H1 (cell line): ENCODE results near the gene BLOC1S1. TPM values are rescaled to one million over a fixed set of nuclear protein-coding genes. Genes with fewer than 3 reads are reported as not detected.

ENCODE experiments used
- CTCF ChIA-PET: fragments of 300-600 bp; sonication (Branson Sonifier 250); formaldehyde crosslinking; loops from one replicate; lab custom pipeline; 2021; ENCODE audit not compliant: partially characterized antibody; lab: Charles Lee
- POLR2A ChIA-PET: fragments of 300-600 bp; sonication (Branson Sonifier 250); formaldehyde crosslinking; loops from one replicate; lab custom pipeline; 2021; ENCODE audit warnings: inconsistent platforms; ENCODE audit not compliant: partially characterized antibody; lab: Charles Lee
- DNase-seq, 2 experiments: peaks; one replicate each; pipeline versions ENCODE4 v3.0.0 to v3.0.0-alpha.2; 2010 to 2022; ENCODE audit warnings: low spot score in 2 of 2, low read depth in 1 of 2, mixed read lengths in 1 of 2
- FAIRE-seq: peaks from 2 replicates; lab custom pipeline; 2011; peaks lifted over from hg19 to GRCh38; lab: Jason Lieb, UNC
- H2AFZ ChIP-seq: 2 replicates; pipeline ENCODE4 v1.8.1; 2012; ENCODE audit warnings: low read length, inconsistent platforms
- H2AK5ac ChIP-seq: 2 replicates; pipeline ENCODE4 v1.6.1; 2013; ENCODE audit warnings: low read depth, low read length
- H2BK120ac ChIP-seq: replicated peaks from 2 replicates; pipeline ENCODE3; 2013; ENCODE audit warnings: low read depth, low read length, inconsistent platforms
- H2BK12ac ChIP-seq: 2 replicates; pipeline ENCODE4 v1.6.1; 2013; ENCODE audit warnings: low read depth, low read length
- H2BK15ac ChIP-seq: 2 replicates; pipeline ENCODE4 v1.6.1; 2013; ENCODE audit warnings: low read length
- H2BK20ac ChIP-seq: 2 replicates; pipeline ENCODE4 v1.6.1; 2013; ENCODE audit warnings: low read length
- H2BK5ac ChIP-seq: 2 replicates; pipeline ENCODE4 v1.6.1; 2013; ENCODE audit warnings: low read depth, low read length
- H3K14ac ChIP-seq: 2 replicates; pipeline ENCODE4 v1.6.1; 2013; ENCODE audit warnings: inconsistent platforms; ENCODE audit not compliant: insufficient read length
- H3K18ac ChIP-seq: 2 replicates; pipeline ENCODE4 v1.6.1; 2013; ENCODE audit warnings: low read length; ENCODE audit errors: extremely low read depth
- H3K23ac ChIP-seq: 2 replicates; pipeline ENCODE4 v1.6.1; 2013; ENCODE audit warnings: inconsistent platforms; ENCODE audit not compliant: insufficient read length
- H3K23me2 ChIP-seq: 2 replicates; pipeline ENCODE4 v1.6.1; 2013; ENCODE audit warnings: low read depth, low read length
- H3K27ac ChIP-seq: 2 replicates; pipeline ENCODE4 v1.6.1; 2011; ENCODE audit warnings: low read depth, low read length, inconsistent platforms
- H3K27me3 ChIP-seq, 4 experiments: replicated peaks in 1 of 4; 1 replicate in 1 of 4; 2 replicates in 3 of 4; pipeline versions ENCODE4 v1.6.1 to v1.8.1; 2011 to 2013; ENCODE audit warnings: low read length in 3 of 4, mild to moderate bottlenecking in 3 of 4, inconsistent platforms in 2 of 4, mixed read lengths in 2 of 4, moderate library complexity in 1 of 4; ENCODE audit not compliant: control insufficient read depth in 3 of 4, insufficient read depth in 3 of 4; ENCODE audit errors: extremely low read depth in 1 of 4
- H3K36me3 ChIP-seq, 4 experiments: 2 replicates each; pipeline versions ENCODE4 v1.6.1 to v1.8.1; 2011 to 2013; ENCODE audit warnings: mild to moderate bottlenecking in 4 of 4, low read length in 3 of 4, moderate library complexity in 2 of 4, control low read depth in 1 of 4, inconsistent platforms in 1 of 4; ENCODE audit not compliant: insufficient read depth in 4 of 4, control insufficient read depth in 2 of 4
- H3K4ac ChIP-seq: replicated peaks from 2 replicates; pipeline ENCODE3; 2013; ENCODE audit warnings: low read length, low read depth, mixed read lengths, inconsistent platforms; ENCODE audit not compliant: insufficient read length
- H3K4me1 ChIP-seq, 4 experiments: replicated peaks in 1 of 4; 1 replicate in 1 of 4; 2 replicates in 3 of 4; pipeline versions ENCODE4 v1.6.1 to v1.8.1; 2011 to 2013; ENCODE audit warnings: low read length in 3 of 4, inconsistent platforms in 2 of 4, mixed read lengths in 1 of 4; ENCODE audit not compliant: insufficient read depth in 4 of 4, control insufficient read depth in 3 of 4
- H3K4me2 ChIP-seq, 2 experiments: 2 replicates each; pipeline versions ENCODE4 v1.6.1 to v1.8.1; 2011 to 2013; ENCODE audit warnings: low read depth in 2 of 2, low read length in 2 of 2, control low read depth in 1 of 2, inconsistent platforms in 1 of 2, mild to moderate bottlenecking in 1 of 2; ENCODE audit not compliant: insufficient read depth in 1 of 2
- H3K4me3 ChIP-seq, 4 experiments: fragments of 200-600, 300-600 bp in 1 of 4; sonication (generic), shearing (Covaris generic), sonication (Bioruptor Twin) in 1 of 4; 2 replicates each; pipeline versions ENCODE4 v1.5.1 to v1.8.1; 2011 to 2016; ENCODE audit warnings: low read length in 4 of 4, low read depth in 3 of 4, control low read depth in 2 of 4, inconsistent platforms in 2 of 4, mild to moderate bottlenecking in 2 of 4, mixed read lengths in 1 of 4, moderate library complexity in 1 of 4; ENCODE audit not compliant: insufficient read depth in 2 of 4; ENCODE audit errors: extremely low read depth in 1 of 4
- H3K56ac ChIP-seq: replicated peaks from 2 replicates; pipeline ENCODE3; 2013; ENCODE audit warnings: low read depth, mild to moderate bottlenecking, mixed read lengths, low read length, inconsistent platforms; ENCODE audit not compliant: insufficient read length
- H3K79me1 ChIP-seq: 2 replicates; pipeline ENCODE4 v1.6.1; 2013; ENCODE audit warnings: low read depth, low read length, control low read depth
- H3K79me2 ChIP-seq, 2 experiments: 2 replicates each; pipeline versions ENCODE4 v1.6.1 to v1.8.1; 2012 to 2013; ENCODE audit warnings: low read length in 2 of 2, mild to moderate bottlenecking in 2 of 2, inconsistent platforms in 1 of 2; ENCODE audit not compliant: insufficient read depth in 2 of 2, control insufficient read depth in 1 of 2
- H3K9ac ChIP-seq, 4 experiments: replicated peaks in 1 of 4; 1 replicate in 1 of 4; 2 replicates in 3 of 4; pipeline versions ENCODE4 v1.6.1 to v1.8.1; 2011 to 2013; ENCODE audit warnings: low read depth in 3 of 4, low read length in 3 of 4, control low read depth in 2 of 4, mild to moderate bottlenecking in 2 of 4, moderate library complexity in 2 of 4, inconsistent platforms in 1 of 4; ENCODE audit errors: extremely low read depth in 1 of 4
- H3K9me3 ChIP-seq, 2 experiments: 2 replicates each; pipeline versions ENCODE4 v1.6.1 to v1.8.1; 2012 to 2013; ENCODE audit warnings: mild to moderate bottlenecking in 2 of 2, moderate library complexity in 2 of 2, control low read depth in 1 of 2, inconsistent platforms in 1 of 2, low read depth in 1 of 2, low read length in 1 of 2, mixed read lengths in 1 of 2; ENCODE audit not compliant: insufficient read depth in 2 of 2
- H4K20me1 ChIP-seq, 2 experiments: replicated peaks in 1 of 2; 2 replicates each; pipeline versions ENCODE3 to v1.8.1; 2011 to 2013; ENCODE audit warnings: inconsistent platforms in 2 of 2, low read length in 2 of 2, mild to moderate bottlenecking in 1 of 2; ENCODE audit not compliant: insufficient read depth in 2 of 2, control insufficient read depth in 1 of 2
- H4K5ac ChIP-seq: 2 replicates; pipeline ENCODE4 v1.6.1; 2013; ENCODE audit warnings: low read length, low read depth, mixed read lengths, inconsistent platforms; ENCODE audit not compliant: insufficient read length
- H4K8ac ChIP-seq: 2 replicates; pipeline ENCODE4 v1.8.0; 2013; ENCODE audit warnings: mild to moderate bottlenecking, moderate library complexity, low read length, inconsistent platforms; ENCODE audit not compliant: insufficient read depth; ENCODE audit errors: extremely low read depth
- H4K91ac ChIP-seq: replicated peaks from 2 replicates; pipeline ENCODE3; 2013; ENCODE audit warnings: low read length, mixed read lengths, inconsistent platforms; ENCODE audit not compliant: insufficient read length
- CBX5 ChIP-seq: fragments of 300-800, 300-1000 bp; sonication (generic); IDR thresholded peaks from 2 replicates; pipeline ENCODE4 v1.7.1; 2016; ENCODE audit warnings: antibody characterized with exemption, low read length, low read depth
- CBX8 ChIP-seq: fragments of 300-800, 300-1000 bp; sonication (generic); IDR thresholded peaks from 2 replicates; pipeline ENCODE4 v1.7.1; 2016; ENCODE audit warnings: low read depth, low read length, borderline replicate concordance
- CHD1 ChIP-seq: IDR thresholded peaks from 2 replicates; pipeline ENCODE4 v1.6.1; 2012; ENCODE audit warnings: low read depth, low read length, improper control_type of control experiment
- CHD2 ChIP-seq: IDR thresholded peaks from 2 replicates; pipeline ENCODE4 v1.6.1; 2012; ENCODE audit warnings: low read length, improper control_type of control experiment
- EP300 ChIP-seq, 2 experiments: IDR thresholded peaks; 1 replicate in 1 of 2; 2 replicates in 1 of 2; pipeline ENCODE4 v1.6.1; 2011 to 2012; ENCODE audit warnings: low read depth in 2 of 2, low read length in 2 of 2, mild to moderate bottlenecking in 2 of 2, borderline replicate concordance in 1 of 2, inconsistent platforms in 1 of 2, moderate library complexity in 1 of 2
- EZH2 ChIP-seq: fragments of 200-600 bp; sonication (generic); IDR thresholded peaks from 2 replicates; pipeline ENCODE4 v1.7.1; 2012; ENCODE audit warnings: low read depth, mild to moderate bottlenecking, moderate library complexity, low read length, inconsistent platforms; ENCODE audit not compliant: severe bottlenecking
- HDAC6 ChIP-seq: IDR thresholded peaks from one replicate; pipeline ENCODE4 v1.7.1; 2012; ENCODE audit warnings: low read depth, mild to moderate bottlenecking, inconsistent platforms, low read length, moderate library complexity
- PHF8 ChIP-seq: fragments of 200-600 bp; sonication (generic); conservative IDR thresholded peaks from 2 replicates; pipeline ENCODE4 v1.7.1; 2012; ENCODE audit warnings: low read depth, mild to moderate bottlenecking, inconsistent platforms, low read length, moderate library complexity
- POLR2A ChIP-seq, 2 experiments: IDR thresholded peaks; 1 replicate in 1 of 2; 2 replicates in 1 of 2; pipeline ENCODE4 v1.6.1; 2011; ENCODE audit warnings: low read depth in 2 of 2, low read length in 2 of 2, mild to moderate bottlenecking in 2 of 2; ENCODE audit errors: control extremely low read depth in 1 of 2
- SIN3A ChIP-seq, 2 experiments: IDR thresholded peaks in 1 of 2; conservative IDR thresholded peaks in 1 of 2; 2 replicates each; pipeline ENCODE4 v1.6.1; 2011 to 2012; ENCODE audit warnings: low read length in 2 of 2, improper control_type of control experiment in 1 of 2, low read depth in 1 of 2, mild to moderate bottlenecking in 1 of 2
- SRF ChIP-seq: IDR thresholded peaks from 2 replicates; pipeline ENCODE4 v1.6.1; 2011; ENCODE audit warnings: mild to moderate bottlenecking, low read depth, low read length, moderate library complexity
- TBP ChIP-seq: IDR thresholded peaks from 2 replicates; pipeline ENCODE4 v1.6.1; 2011; ENCODE audit warnings: low read depth, low read length, improper control_type of control experiment
- WGBS, 2 experiments: shearing (Covaris generic) in 1 of 2; methylation state at CpG; one replicate each; pipeline versions ENCODE4 v1.1.6 to v1.1.7; 2013 to 2015; ENCODE audit warnings: low lambda C conversion rate in 2 of 2, mixed read lengths in 2 of 2, inconsistent platforms in 1 of 2, low coverage in 1 of 2, missing lambda C conversion rate in 1 of 2; ENCODE audit not compliant: insufficient replicate concordance in 2 of 2, insufficient coverage in 1 of 2, insufficient read length in 1 of 2; ENCODE audit errors: extremely low coverage in 1 of 2, missing lambda C conversion rate in 1 of 2; 5-methylcytosine and 5-hydroxymethylcytosine counted together
- polyA plus RNA-seq, 7 experiments: library from polyadenylated mRNA; depleted of rRNA in 3 of 7; stranded (reverse) in 5 of 7; unstranded in 2 of 7; fragments of >200 nt in 5 of 7; fragments of 200-250 nt in 2 of 7; gene quantifications; 1 replicate in 5 of 7; 2 replicates in 1 of 7; 4 replicates in 1 of 7; pipeline versions ENCODE4 v1.2.1 to v1.2.3, GENCODE V29; 2011 to 2013; ENCODE audit warnings: missing spikeins in 2 of 7, mixed read lengths in 2 of 7
- total RNA-seq: library from RNA; stranded (reverse); fragmentation: NEBNext Ultra II Directional; extraction: Animal tissue kit (Norgen Biotek cat#: 25700); gene quantifications from 2 replicates; pipeline ENCODE4 v1.2.1, GENCODE V29; 2021
- TF ChIP-seq, protein P1 (sequence below): IDR thresholded peaks from 2 replicates; pipeline ENCODE4 v1.6.1; 2012; ENCODE audit warnings: inconsistent platforms

The BLOC1S1 gene
- total and polyA plus RNA-seq, 2 of the 8 experiments (the other 6 are each of a cell fraction or from before 2014, with no cell fraction given) = 91.1 to 185 TPM

DNA sequence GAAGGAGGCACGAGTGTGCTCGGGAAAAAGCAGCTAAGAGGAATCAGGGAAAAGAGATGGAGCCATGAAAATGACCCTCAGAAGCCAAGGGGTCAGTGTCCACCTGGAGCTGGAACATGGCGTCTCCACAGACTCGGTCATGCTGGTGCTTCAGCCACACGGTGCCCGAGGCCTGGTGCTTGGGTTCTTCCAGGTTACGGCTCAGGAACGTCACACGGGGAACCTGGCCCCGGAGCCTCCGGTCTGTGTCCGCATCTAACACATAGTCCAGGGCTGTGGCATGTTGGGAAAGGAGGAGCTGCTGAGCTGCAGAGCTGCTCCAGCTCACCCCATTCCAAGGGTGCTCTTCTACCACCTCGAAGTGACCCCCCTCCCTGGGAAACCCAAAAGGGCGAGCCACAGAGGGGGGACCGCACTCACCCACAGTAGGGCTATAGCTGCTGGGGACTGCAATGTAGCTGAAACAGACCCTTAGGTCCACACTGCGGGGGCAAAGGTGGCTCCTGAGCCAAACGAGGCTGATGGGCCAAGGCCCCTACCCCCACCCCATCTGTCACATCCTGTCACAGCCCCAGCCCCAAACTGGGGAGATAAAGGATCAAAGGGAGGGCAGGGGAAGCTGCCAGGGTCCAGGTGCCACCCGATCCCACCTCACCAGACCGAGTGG is 18.9 kb upstream of the BLOC1S1 start:
- Histone ChIP-seq H3K14ac (no peak overlapping the region), H2BK12ac (no peak overlapping the region), H4K8ac (no peak overlapping the region), H2BK5ac (no peak overlapping the region), H3K23me2 (no peaks in the 10 kb centered on the region), H3K4ac (no peak overlapping the region), H3K56ac (no peak overlapping the region), H3K9ac (no peak overlapping the region), H3K23ac (no peak overlapping the region), H3K27me3 (no peaks in the 10 kb centered on the region), H3K79me1 (peaks cover 3% of the 10 kb centered on the region), H3K4me3 (no peak overlapping the region), H3K79me2 (no peaks in the 10 kb centered on the region; a peak in 1 of 4 replicates), H3K4me2 (no peak overlapping the region), H3K9me3 (no peaks in the 10 kb centered on the region), H2BK120ac (no peak overlapping the region), H4K91ac (no peak overlapping the region), H4K20me1 (peaks cover 0 to 4% of the 10 kb centered on the region in 2 experiments), H4K5ac (no peak overlapping the region), H2BK20ac (no peak overlapping the region), H2BK15ac (no peak overlapping the region), H3K36me3 (peaks cover 7 to 47% (median 15%) of the 10 kb centered on the region in 4 experiments; a peak in 7 of 8 replicates), H3K27ac (no peak overlapping the region), H2AK5ac (no peak overlapping the region), H3K18ac (no peak overlapping the region), H2AFZ (no peak overlapping the region), H3K4me1 (no peaks in the 10 kb centered on the region)
- WGBS, 2 experiments = 89% methylated on average over 19 of the region's 19 CpGs; no CpG with 5 or more reads in 1 of the 2 experiments
- DNase-seq (no peak), FAIRE-seq (no peak)
- ChIA-PET POLR2A (interaction anchor here (1.1 to 2.3 kb wide), 6 partner anchors 9 to 32 kb away, joined by 3 to 8 read pairs (median 6); partner anchors contain the start of genes CD63 and ITGA7), CTCF (interaction anchor here (0.5 to 5.9 kb wide), 10 partner anchors 8 to 771 kb away, joined by 3 to 36 read pairs (median 5); partner anchors contain the start of genes ITGA7 and RDH5)
- TF ChIP-seq PHF8 = no peak
- no peak for TF ChIP-seq CBX8
- no peak for TF ChIP-seq CHD2
- TF ChIP-seq, protein P1, sequence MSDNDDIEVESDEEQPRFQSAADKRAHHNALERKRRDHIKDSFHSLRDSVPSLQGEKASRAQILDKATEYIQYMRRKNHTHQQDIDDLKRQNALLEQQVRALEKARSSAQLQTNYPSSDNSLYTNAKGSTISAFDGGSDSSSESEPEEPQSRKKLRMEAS = no peak
- TF ChIP-seq EP300 (IDR thresholded peaks at IDR 0.05; ENCODE audit: borderline replicate concordance in 1 of 2, low read depth in 2 of 2, low read length in 2 of 2) = no peak
- TF ChIP-seq TBP = no peak
- no peak for TF ChIP-seq SIN3A (conservative IDR thresholded peaks at IDR 0.05 in 1 of 2, IDR thresholded peaks at IDR 0.05 in 1 of 2; ENCODE audit: low read depth in 1 of 2, low read length in 2 of 2)
- no peak for TF ChIP-seq CBX5
- TF ChIP-seq CHD1 = no peak
- no peak for TF ChIP-seq HDAC6
- no peak for TF ChIP-seq SRF
- no peak for TF ChIP-seq POLR2A (IDR thresholded peaks at IDR 0.05; ENCODE audit: control extremely low read depth in 1 of 2, low read depth in 2 of 2, low read length in 2 of 2)
- no peak for TF ChIP-seq EZH2
